IPS DF 19.7 (cell line): Measurements from ENCODE around the gene CDC42EP2.

Experiments used
- DNase-seq: peaks from one replicate; pipeline ENCODE4 v3.0.0-alpha.2; 2013; ENCODE audit warnings: low read depth, low spot score

CDC42EP2 gene

GRCh38 chr11:65297026-65297672 lies 17.5 kb upstream of the CDC42EP2 start:
- no peak for DNase-seq

DNA sequence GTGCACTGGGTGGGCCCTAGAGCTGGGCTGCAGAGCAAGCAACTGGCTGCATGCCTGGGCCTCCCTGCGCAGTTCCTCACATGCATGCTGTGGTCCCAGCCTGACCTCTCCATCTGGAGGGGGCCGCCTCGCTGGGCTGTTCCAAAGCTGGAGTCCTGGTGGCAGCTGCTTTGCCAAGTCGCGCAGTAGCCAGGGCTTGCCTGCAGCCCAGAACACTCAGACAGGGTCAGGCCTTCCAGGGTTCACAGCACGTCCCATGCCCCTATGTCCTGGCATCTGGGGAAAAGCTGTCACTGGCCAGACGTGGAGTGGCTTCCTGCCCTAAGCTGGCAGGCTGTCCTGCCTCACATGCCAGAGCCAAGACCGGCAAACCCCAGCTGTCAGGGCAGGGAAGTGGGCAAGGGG lies 16.5 kb upstream of the CDC42EP2 start:
- DNase-seq = no peak

- DNase-seq = no peak
These were observed 15.9 kb upstream of the CDC42EP2 start for GRCh38 chr11:65298655-65299179.

DNA sequence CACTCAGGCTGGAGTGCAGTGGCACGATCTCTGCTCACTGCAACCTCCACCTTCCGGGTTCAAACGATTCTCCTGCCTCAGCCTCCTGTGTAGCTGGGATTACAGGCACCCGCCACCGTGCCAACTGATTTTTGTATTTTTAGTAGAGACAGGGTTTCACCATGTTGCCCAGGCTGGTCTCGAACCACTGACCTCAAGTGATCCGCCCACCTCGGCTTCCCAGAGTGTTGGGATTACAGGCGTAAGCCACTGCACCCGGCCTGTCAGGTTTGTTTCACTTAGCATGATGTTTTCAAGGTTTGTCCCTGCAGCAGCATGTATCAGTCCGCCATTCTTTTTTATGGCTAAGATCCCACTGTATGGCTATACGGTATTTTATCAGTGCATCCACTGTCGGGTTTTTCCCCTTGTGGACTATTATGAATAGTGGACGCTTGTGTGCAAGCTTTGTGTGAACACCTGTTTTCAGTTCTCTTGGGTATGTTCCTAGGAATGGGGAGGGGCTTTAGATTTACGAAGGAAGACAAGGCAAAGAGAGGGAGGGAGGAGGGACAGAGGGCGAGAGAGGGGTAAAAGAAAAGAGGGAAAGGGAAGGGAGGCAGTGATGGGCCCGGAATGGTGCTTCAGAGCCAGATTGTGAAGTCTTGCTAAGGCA lies 13.9 kb upstream of the CDC42EP2 start:
- no peak for DNase-seq

DNA sequence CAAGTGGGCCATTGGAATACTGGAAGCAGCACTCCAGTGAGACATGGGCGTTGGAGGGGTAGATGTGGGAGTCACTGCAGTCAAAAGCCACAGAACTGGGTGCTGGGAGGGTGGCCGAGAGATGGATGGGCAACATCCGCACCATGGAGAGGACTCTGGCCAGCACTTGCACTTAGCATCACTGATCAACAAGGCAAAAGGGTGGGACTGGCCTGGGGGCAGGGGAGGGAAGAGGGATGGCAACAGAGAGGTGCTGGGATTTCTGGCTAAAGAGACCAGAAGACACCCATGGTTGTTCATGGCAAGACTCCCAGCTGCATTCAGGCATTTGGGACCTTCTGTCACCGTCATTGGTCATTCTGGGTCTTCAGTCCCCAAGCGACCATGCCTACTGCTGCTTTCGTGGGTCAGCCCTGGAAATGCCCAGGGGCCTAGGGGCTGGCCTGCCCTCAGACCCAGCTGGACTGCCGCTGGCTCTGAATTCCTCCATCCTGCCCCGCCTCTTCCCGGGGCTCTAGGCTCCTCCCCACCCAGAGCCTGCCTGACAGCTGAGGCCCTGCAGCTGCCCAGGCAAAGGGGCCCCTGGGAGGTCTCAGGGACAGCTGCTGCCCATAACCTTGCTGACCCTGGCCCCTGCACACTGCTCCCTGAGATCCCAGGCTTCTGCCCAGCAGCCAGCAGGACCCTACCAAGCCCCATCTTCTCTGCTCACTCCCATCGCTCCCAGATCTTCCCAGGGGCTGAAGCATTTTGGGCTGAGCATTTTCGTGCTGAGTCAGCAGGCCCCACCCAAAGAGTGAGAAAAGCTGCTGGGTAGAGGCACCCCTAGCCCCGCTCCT lies 13.0 kb upstream of the CDC42EP2 start:
- DNase-seq = no peak

GRCh38 chr11:65303555-65303954 lies 11.1 kb upstream of the CDC42EP2 start:
- no peak for DNase-seq

DNA sequence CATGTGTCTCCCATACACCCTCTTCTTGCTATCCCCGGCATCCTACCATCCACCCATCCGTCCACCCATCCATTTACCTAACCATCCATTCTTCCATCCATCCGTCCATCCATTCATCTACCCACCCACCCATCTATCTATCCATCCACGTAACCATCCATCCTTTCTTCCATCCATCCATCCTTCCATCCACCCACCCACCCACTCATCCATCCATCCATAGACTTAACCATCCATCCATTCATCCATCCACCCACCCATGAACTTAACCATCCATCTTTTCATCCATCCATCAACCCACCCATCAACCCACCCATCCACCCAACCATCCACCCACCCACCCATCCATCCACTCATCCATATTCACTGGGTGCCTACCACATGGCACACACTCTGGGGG lies 10.6 kb upstream of the CDC42EP2 start:
- DNase-seq = no peak

DNA sequence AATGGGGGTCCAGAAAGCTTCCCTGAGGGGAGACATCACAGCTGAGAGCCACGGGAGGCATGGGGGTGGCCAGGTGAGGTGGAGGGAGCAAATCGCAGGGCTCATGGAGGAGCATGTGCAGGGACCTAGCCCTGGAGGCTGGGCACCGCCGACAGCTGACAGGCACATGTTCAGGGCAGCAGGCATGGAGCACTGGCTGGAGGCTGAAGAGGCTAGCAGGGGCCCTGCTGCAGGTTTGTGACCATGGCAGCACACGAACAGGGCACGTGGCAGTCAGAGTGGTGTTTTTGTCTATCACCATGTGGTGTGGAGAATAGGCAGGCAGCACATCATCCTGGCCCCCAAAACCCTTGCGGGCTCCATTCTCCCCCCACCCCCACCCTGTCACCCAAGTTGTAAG lies 10.1 kb upstream of the CDC42EP2 start:
- DNase-seq = no peak

GRCh38 chr11:65305501-65306268 lies 9.0 kb upstream of the CDC42EP2 start:
- no peak for DNase-seq

DNA sequence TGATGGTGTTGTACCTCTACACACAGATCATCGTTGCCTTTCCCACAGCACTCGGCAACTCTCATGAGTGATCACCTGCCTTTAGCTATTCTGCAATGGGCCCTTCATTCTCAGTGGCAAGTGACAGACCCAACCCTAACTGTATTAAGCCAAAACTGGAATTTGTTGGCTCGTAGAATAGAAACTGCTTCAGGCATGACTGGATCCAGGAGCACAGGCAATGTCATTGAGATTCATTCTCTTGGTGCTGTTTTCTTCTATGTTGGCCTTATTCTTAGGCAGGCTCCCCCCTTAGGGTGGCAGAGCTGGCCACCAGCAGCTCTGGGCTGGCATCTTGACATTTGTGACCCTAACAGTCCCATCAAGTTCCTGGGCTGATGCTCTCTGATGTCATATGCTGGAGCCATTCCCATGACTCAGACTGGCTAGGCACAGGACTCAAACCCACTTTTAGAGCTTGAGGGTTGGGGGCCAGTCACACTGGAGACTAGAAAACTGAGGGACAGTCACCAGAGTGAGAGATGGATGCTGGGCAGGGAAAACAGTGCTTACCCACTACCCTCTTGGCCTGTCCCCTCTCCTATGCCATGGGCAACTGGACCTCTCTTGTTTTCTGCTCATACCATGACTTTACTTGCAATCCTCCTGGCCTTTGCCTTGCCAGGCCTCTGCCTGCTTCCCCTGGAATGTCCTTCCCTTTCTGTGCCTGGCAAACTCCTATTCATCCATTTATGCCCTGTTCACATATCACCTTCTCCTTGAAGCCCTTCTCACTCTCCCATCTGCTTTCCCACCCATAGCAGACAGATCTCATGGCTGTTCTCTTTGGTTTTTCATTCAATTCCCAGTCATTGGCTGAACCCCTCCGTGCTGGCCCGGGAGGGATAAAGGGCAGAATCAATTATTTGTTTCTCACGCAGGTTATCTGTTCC lies 7.1 kb upstream of the CDC42EP2 start:
- no peak for DNase-seq

DNA sequence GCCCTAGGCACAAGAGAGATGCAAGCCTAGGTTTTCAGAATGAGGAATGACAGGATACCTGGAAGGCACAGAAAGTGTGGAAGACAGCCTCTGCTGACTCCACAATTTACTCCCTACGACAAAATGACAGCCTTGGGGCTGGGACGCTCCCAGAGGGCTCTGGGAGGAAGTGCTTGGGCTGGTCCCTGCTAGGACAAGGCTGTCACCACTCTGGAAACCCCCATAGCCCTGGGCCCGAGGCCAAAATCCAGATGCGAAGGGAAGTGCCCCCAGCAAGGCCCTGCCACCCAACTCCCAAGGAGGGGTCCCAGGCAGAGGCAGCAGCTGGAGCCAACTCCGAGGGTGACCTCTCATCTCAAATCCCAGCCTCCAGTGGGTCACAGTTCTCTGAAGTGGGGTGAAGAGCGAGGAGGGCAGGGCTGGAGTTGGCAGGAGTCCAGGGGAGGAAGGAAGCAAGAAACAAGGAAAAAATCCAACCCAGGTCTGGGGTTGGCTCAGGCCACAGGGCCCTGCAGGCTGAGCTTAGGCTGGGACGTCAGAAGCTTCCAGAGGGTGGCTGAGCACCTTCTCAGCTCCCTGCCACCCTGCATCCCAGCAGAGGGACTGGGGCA lies 6.3 kb upstream of the CDC42EP2 start:
- DNase-seq = no peak

GRCh38 chr11:65309006-65309405 lies 5.7 kb upstream of the CDC42EP2 start:
- no peak for DNase-seq

- DNase-seq = no peak
These were observed 4.5 kb upstream of the CDC42EP2 start for GRCh38 chr11:65310215-65310614.

DNA sequence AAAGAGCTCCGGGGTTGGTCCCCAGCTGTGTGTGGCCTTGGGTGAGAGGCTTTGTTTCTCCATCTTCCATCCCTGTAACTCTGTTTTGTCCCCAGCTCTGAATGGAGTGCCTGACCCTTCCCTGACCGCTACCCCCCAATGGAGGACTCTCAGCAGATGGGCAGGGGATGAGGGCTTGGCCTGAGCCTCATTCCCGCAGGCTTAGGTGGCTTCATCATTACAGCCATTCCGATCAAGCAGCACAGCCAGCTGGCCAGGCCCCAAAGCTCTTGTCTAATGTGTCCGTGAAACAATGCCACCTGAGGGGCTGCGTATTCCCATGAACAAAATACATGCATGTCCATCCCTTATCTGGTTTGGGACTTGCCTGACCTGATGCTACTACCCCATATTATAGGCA lies 3.9 kb upstream of the CDC42EP2 start:
- no peak for DNase-seq

- no peak for DNase-seq
These were observed 3.4 kb upstream of the CDC42EP2 start for GRCh38 chr11:65311170-65311678.

DNA sequence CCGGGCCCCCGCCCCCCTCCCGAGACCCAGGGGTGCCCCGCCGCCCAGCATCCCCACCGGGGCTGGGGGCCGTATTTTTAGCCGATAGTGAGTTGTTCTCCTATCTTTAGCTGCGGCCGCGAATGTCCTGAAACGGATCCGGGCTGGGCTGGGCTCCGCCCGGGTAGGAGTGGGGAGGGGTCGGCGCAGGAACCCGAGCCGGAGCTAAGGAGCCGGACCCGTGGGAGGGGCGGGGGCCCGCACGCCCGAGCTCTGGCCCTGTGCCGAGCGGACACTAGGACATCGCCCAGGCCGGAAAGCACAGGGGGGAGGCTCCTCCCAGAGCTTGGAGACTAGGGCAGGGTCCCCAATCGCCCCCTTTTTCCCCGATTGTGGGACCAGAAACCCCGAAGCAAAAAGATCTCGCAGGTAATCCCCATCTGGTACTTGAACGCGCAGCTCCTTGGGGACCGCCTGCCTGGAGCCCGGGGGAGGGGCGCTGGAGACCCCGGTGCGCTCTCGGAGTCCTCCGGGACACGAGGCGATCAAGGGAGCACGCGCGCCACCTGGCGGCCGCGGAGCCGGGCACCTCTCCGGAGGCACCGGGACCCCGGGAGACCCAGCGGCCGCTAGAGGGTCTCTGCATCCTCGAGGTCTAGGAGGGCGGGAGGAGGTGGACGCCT lies 669 bp downstream of the CDC42EP2 start:
- no peak for DNase-seq

GRCh38 chr11:65315866-65316226 lies 1.2 kb downstream of the CDC42EP2 start:
- DNase-seq = no peak

DNA sequence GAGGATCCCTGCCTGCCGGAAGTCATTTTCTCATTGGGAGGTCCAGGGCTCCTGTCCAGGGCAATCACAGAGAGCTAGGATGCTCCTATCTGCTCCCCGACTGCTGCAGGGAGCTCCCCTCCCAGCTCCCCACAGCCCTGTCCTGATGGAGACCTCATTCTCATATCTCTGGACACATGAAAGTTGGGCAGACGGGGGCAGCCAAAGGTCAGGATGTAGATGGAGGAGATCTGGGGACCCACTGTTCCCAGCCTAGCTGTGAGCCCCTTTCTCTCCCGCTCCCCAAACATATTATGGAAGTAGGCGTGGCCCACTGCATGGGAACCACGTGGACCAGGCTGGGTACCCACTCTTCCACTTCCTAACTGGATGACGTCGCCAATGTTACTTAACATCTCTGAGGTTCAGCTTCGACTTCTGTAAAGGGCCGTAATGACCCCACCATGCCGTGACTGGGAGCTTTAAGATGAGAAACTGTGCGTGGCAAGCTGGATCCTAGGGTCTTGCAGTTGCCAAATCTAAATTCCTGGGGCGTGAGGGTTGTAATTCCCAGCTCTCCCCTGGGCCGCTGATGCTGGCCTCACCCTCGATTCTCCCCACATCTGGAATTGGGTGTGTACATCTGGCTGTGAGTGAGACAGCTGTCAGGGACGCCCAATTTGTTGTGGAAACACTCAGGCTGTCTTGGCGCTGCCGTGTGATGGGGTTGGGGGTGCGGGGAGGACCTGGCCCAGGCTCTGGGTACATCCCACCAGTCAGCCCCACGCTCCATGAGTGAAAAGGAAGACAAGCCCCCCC lies 1.8 kb downstream of the CDC42EP2 start:
- no peak for DNase-seq
